H1 (cell line): ENCODE data around the gene ARHGAP26. TPM values are rescaled to one million over a fixed set of nuclear protein-coding genes. Genes with fewer than 3 reads are reported as not detected.

Experiments used
- CTCF ChIA-PET: fragments of 300-600 bp; sonication (Branson Sonifier 250); formaldehyde crosslinking; loops from one replicate; lab custom pipeline; 2021; ENCODE audit not compliant: partially characterized antibody; lab: Charles Lee
- POLR2A ChIA-PET: fragments of 300-600 bp; sonication (Branson Sonifier 250); formaldehyde crosslinking; loops from one replicate; lab custom pipeline; 2021; ENCODE audit warnings: inconsistent platforms; ENCODE audit not compliant: partially characterized antibody; lab: Charles Lee
- DNase-seq, 2 experiments: peaks; one replicate each; pipeline versions ENCODE4 v3.0.0 to v3.0.0-alpha.2; 2010 to 2022; ENCODE audit warnings: low spot score in 2 of 2, low read depth in 1 of 2, mixed read lengths in 1 of 2
- FAIRE-seq: peaks from 2 replicates; lab custom pipeline; 2011; peaks lifted over from hg19 to GRCh38; lab: Jason Lieb, UNC
- H2AFZ ChIP-seq: 2 replicates; pipeline ENCODE4 v1.8.1; 2012; ENCODE audit warnings: low read length, inconsistent platforms
- H2AK5ac ChIP-seq: 2 replicates; pipeline ENCODE4 v1.6.1; 2013; ENCODE audit warnings: low read depth, low read length
- H2BK120ac ChIP-seq: replicated peaks from 2 replicates; pipeline ENCODE3; 2013; ENCODE audit warnings: low read depth, low read length, inconsistent platforms
- H2BK12ac ChIP-seq: 2 replicates; pipeline ENCODE4 v1.6.1; 2013; ENCODE audit warnings: low read depth, low read length
- H2BK15ac ChIP-seq: 2 replicates; pipeline ENCODE4 v1.6.1; 2013; ENCODE audit warnings: low read length
- H2BK20ac ChIP-seq: 2 replicates; pipeline ENCODE4 v1.6.1; 2013; ENCODE audit warnings: low read length
- H2BK5ac ChIP-seq: 2 replicates; pipeline ENCODE4 v1.6.1; 2013; ENCODE audit warnings: low read depth, low read length
- H3K14ac ChIP-seq: 2 replicates; pipeline ENCODE4 v1.6.1; 2013; ENCODE audit warnings: inconsistent platforms; ENCODE audit not compliant: insufficient read length
- H3K18ac ChIP-seq: 2 replicates; pipeline ENCODE4 v1.6.1; 2013; ENCODE audit warnings: low read length; ENCODE audit errors: extremely low read depth
- H3K23ac ChIP-seq: 2 replicates; pipeline ENCODE4 v1.6.1; 2013; ENCODE audit warnings: inconsistent platforms; ENCODE audit not compliant: insufficient read length
- H3K23me2 ChIP-seq: 2 replicates; pipeline ENCODE4 v1.6.1; 2013; ENCODE audit warnings: low read depth, low read length
- H3K27ac ChIP-seq: 2 replicates; pipeline ENCODE4 v1.6.1; 2011; ENCODE audit warnings: low read depth, low read length, inconsistent platforms
- H3K27me3 ChIP-seq, 4 experiments: replicated peaks in 1 of 4; 1 replicate in 1 of 4; 2 replicates in 3 of 4; pipeline versions ENCODE4 v1.6.1 to v1.8.1; 2011 to 2013; ENCODE audit warnings: low read length in 3 of 4, mild to moderate bottlenecking in 3 of 4, inconsistent platforms in 2 of 4, mixed read lengths in 2 of 4, moderate library complexity in 1 of 4; ENCODE audit not compliant: control insufficient read depth in 3 of 4, insufficient read depth in 3 of 4; ENCODE audit errors: extremely low read depth in 1 of 4
- H3K36me3 ChIP-seq, 4 experiments: 2 replicates each; pipeline versions ENCODE4 v1.6.1 to v1.8.1; 2011 to 2013; ENCODE audit warnings: mild to moderate bottlenecking in 4 of 4, low read length in 3 of 4, moderate library complexity in 2 of 4, control low read depth in 1 of 4, inconsistent platforms in 1 of 4; ENCODE audit not compliant: insufficient read depth in 4 of 4, control insufficient read depth in 2 of 4
- H3K4ac ChIP-seq: replicated peaks from 2 replicates; pipeline ENCODE3; 2013; ENCODE audit warnings: low read length, low read depth, mixed read lengths, inconsistent platforms; ENCODE audit not compliant: insufficient read length
- H3K4me1 ChIP-seq, 4 experiments: replicated peaks in 1 of 4; 1 replicate in 1 of 4; 2 replicates in 3 of 4; pipeline versions ENCODE4 v1.6.1 to v1.8.1; 2011 to 2013; ENCODE audit warnings: low read length in 3 of 4, inconsistent platforms in 2 of 4, mixed read lengths in 1 of 4; ENCODE audit not compliant: insufficient read depth in 4 of 4, control insufficient read depth in 3 of 4
- H3K4me2 ChIP-seq, 2 experiments: 2 replicates each; pipeline versions ENCODE4 v1.6.1 to v1.8.1; 2011 to 2013; ENCODE audit warnings: low read depth in 2 of 2, low read length in 2 of 2, control low read depth in 1 of 2, inconsistent platforms in 1 of 2, mild to moderate bottlenecking in 1 of 2; ENCODE audit not compliant: insufficient read depth in 1 of 2
- H3K4me3 ChIP-seq, 4 experiments: fragments of 200-600, 300-600 bp in 1 of 4; sonication (generic), shearing (Covaris generic), sonication (Bioruptor Twin) in 1 of 4; 2 replicates each; pipeline versions ENCODE4 v1.5.1 to v1.8.1; 2011 to 2016; ENCODE audit warnings: low read length in 4 of 4, low read depth in 3 of 4, control low read depth in 2 of 4, inconsistent platforms in 2 of 4, mild to moderate bottlenecking in 2 of 4, mixed read lengths in 1 of 4, moderate library complexity in 1 of 4; ENCODE audit not compliant: insufficient read depth in 2 of 4; ENCODE audit errors: extremely low read depth in 1 of 4
- H3K56ac ChIP-seq: replicated peaks from 2 replicates; pipeline ENCODE3; 2013; ENCODE audit warnings: low read depth, mild to moderate bottlenecking, mixed read lengths, low read length, inconsistent platforms; ENCODE audit not compliant: insufficient read length
- H3K79me1 ChIP-seq: 2 replicates; pipeline ENCODE4 v1.6.1; 2013; ENCODE audit warnings: low read depth, low read length, control low read depth
- H3K79me2 ChIP-seq, 2 experiments: 2 replicates each; pipeline versions ENCODE4 v1.6.1 to v1.8.1; 2012 to 2013; ENCODE audit warnings: low read length in 2 of 2, mild to moderate bottlenecking in 2 of 2, inconsistent platforms in 1 of 2; ENCODE audit not compliant: insufficient read depth in 2 of 2, control insufficient read depth in 1 of 2
- H3K9ac ChIP-seq, 4 experiments: replicated peaks in 1 of 4; 1 replicate in 1 of 4; 2 replicates in 3 of 4; pipeline versions ENCODE4 v1.6.1 to v1.8.1; 2011 to 2013; ENCODE audit warnings: low read depth in 3 of 4, low read length in 3 of 4, control low read depth in 2 of 4, mild to moderate bottlenecking in 2 of 4, moderate library complexity in 2 of 4, inconsistent platforms in 1 of 4; ENCODE audit errors: extremely low read depth in 1 of 4
- H3K9me3 ChIP-seq, 2 experiments: 2 replicates each; pipeline versions ENCODE4 v1.6.1 to v1.8.1; 2012 to 2013; ENCODE audit warnings: mild to moderate bottlenecking in 2 of 2, moderate library complexity in 2 of 2, control low read depth in 1 of 2, inconsistent platforms in 1 of 2, low read depth in 1 of 2, low read length in 1 of 2, mixed read lengths in 1 of 2; ENCODE audit not compliant: insufficient read depth in 2 of 2
- H4K20me1 ChIP-seq, 2 experiments: replicated peaks in 1 of 2; 2 replicates each; pipeline versions ENCODE3 to v1.8.1; 2011 to 2013; ENCODE audit warnings: inconsistent platforms in 2 of 2, low read length in 2 of 2, mild to moderate bottlenecking in 1 of 2; ENCODE audit not compliant: insufficient read depth in 2 of 2, control insufficient read depth in 1 of 2
- H4K5ac ChIP-seq: 2 replicates; pipeline ENCODE4 v1.6.1; 2013; ENCODE audit warnings: low read length, low read depth, mixed read lengths, inconsistent platforms; ENCODE audit not compliant: insufficient read length
- H4K8ac ChIP-seq: 2 replicates; pipeline ENCODE4 v1.8.0; 2013; ENCODE audit warnings: mild to moderate bottlenecking, moderate library complexity, low read length, inconsistent platforms; ENCODE audit not compliant: insufficient read depth; ENCODE audit errors: extremely low read depth
- H4K91ac ChIP-seq: replicated peaks from 2 replicates; pipeline ENCODE3; 2013; ENCODE audit warnings: low read length, mixed read lengths, inconsistent platforms; ENCODE audit not compliant: insufficient read length
- ASH2L ChIP-seq: fragments of 200-600, 300-600 bp; sonication (generic); IDR thresholded peaks from one replicate; pipeline ENCODE4 v1.7.1; 2017; ENCODE audit warnings: low read length
- BACH1 ChIP-seq: IDR thresholded peaks from 2 replicates; pipeline ENCODE4 v1.6.1; 2012; ENCODE audit warnings: low read length, improper control_type of control experiment
- BRCA1 ChIP-seq: IDR thresholded peaks from 2 replicates; pipeline ENCODE4 v1.6.1; 2012; ENCODE audit warnings: low read depth, low read length, improper control_type of control experiment
- EZH2 ChIP-seq: fragments of 200-600 bp; sonication (generic); IDR thresholded peaks from 2 replicates; pipeline ENCODE4 v1.7.1; 2012; ENCODE audit warnings: low read depth, mild to moderate bottlenecking, moderate library complexity, low read length, inconsistent platforms; ENCODE audit not compliant: severe bottlenecking
- GTF2F1 ChIP-seq: IDR thresholded peaks from 2 replicates; pipeline ENCODE4 v1.6.1; 2012; ENCODE audit warnings: low read depth, low read length, improper control_type of control experiment, borderline replicate concordance
- HDAC6 ChIP-seq: IDR thresholded peaks from one replicate; pipeline ENCODE4 v1.7.1; 2012; ENCODE audit warnings: low read depth, mild to moderate bottlenecking, inconsistent platforms, low read length, moderate library complexity
- NANOG ChIP-seq: IDR thresholded peaks from 2 replicates; pipeline ENCODE4 v1.6.1; 2011; ENCODE audit warnings: low read length, low read depth, mild to moderate bottlenecking, inconsistent platforms; ENCODE audit not compliant: insufficient read depth, poor library complexity, severe bottlenecking
- RNF2 ChIP-seq: fragments of 200-900, 300-1000 bp; sonication (generic); IDR thresholded peaks from 2 replicates; pipeline ENCODE4 v1.7.1; 2016; ENCODE audit warnings: borderline replicate concordance, low read depth, mild to moderate bottlenecking, antibody characterized with exemption, low read length; ENCODE audit not compliant: poor library complexity, severe bottlenecking; ENCODE audit errors: missing control alignments
- SIX5 ChIP-seq: IDR thresholded peaks from 2 replicates; pipeline ENCODE4 v1.6.1; 2011; ENCODE audit warnings: mild to moderate bottlenecking, low read depth, low read length
- WGBS, 2 experiments: shearing (Covaris generic) in 1 of 2; methylation state at CpG; one replicate each; pipeline versions ENCODE4 v1.1.6 to v1.1.7; 2013 to 2015; ENCODE audit warnings: low lambda C conversion rate in 2 of 2, mixed read lengths in 2 of 2, inconsistent platforms in 1 of 2, low coverage in 1 of 2, missing lambda C conversion rate in 1 of 2; ENCODE audit not compliant: insufficient replicate concordance in 2 of 2, insufficient coverage in 1 of 2, insufficient read length in 1 of 2; ENCODE audit errors: extremely low coverage in 1 of 2, missing lambda C conversion rate in 1 of 2; 5-methylcytosine and 5-hydroxymethylcytosine counted together
- polyA plus RNA-seq, 7 experiments: library from polyadenylated mRNA; depleted of rRNA in 3 of 7; stranded (reverse) in 5 of 7; unstranded in 2 of 7; fragments of >200 nt in 5 of 7; fragments of 200-250 nt in 2 of 7; gene quantifications; 1 replicate in 5 of 7; 2 replicates in 1 of 7; 4 replicates in 1 of 7; pipeline versions ENCODE4 v1.2.1 to v1.2.3, GENCODE V29; 2011 to 2013; ENCODE audit warnings: missing spikeins in 2 of 7, mixed read lengths in 2 of 7
- total RNA-seq: library from RNA; stranded (reverse); fragmentation: NEBNext Ultra II Directional; extraction: Animal tissue kit (Norgen Biotek cat#: 25700); gene quantifications from 2 replicates; pipeline ENCODE4 v1.2.1, GENCODE V29; 2021
- TF ChIP-seq, protein P1 (sequence below), 3 experiments: IDR thresholded peaks; 1 replicate in 2 of 3; 2 replicates in 1 of 3; pipeline versions ENCODE4 v1.5.1 to v1.6.1; 2011; ENCODE audit warnings: low read length in 3 of 3, mild to moderate bottlenecking in 3 of 3, inconsistent platforms in 2 of 3, low read depth in 1 of 3, moderate library complexity in 1 of 3; ENCODE audit not compliant: insufficient read depth in 1 of 3; ENCODE audit errors: control extremely low read depth in 1 of 3

ARHGAP26 gene
- total and polyA plus RNA-seq, 2 of the 8 experiments (the other 6 are each of a cell fraction or from before 2014, with no cell fraction given): 7.1 to 24.8 TPM

DNA sequence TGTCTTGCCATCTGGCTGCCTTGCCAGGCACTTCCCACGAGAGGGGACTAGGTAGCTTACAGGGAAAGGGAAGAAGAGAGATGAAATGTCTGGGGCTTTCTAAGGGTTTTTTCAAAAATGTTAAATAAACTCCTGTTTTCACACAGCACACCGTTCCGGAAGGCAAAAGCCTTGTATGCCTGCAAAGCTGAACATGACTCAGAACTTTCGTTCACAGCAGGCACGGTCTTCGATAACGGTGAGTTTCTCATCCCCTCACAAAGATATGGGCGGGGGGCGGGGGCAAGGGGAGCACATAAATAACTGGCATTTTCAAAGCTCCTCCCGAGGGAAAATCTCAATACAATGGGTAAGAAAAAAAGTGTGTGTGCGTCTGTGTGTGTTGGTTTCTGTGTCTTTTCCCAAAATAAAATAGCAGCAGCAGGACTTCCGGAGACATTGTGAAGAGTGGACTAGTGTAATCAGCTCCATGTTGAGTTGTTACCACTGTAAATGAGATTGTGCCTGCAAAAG lies 443.7 kb downstream of the ARHGAP26 start:
- no peak overlapping the region for H3K4me3 ChIP-seq
- no peak overlapping the region for H3K9ac ChIP-seq
- no peak overlapping the region for H3K4ac ChIP-seq
- H2AK5ac ChIP-seq: no peak overlapping the region
- H4K5ac ChIP-seq: no peak overlapping the region
- no peak for DNase-seq
- H2BK15ac ChIP-seq: no peak overlapping the region
- POLR2A ChIA-PET: interaction anchor here (0.6 to 1.1 kb wide), 2 partner anchors 56 to 212 kb away, joined by 3 read pairs; no protein-coding TSS in a partner anchor
- H3K23me2 ChIP-seq: no peaks in the 10 kb centered on the region
- H3K14ac ChIP-seq: no peak overlapping the region
- no peaks in the 10 kb centered on the region for H3K79me2 ChIP-seq
- no peak overlapping the region for H3K23ac ChIP-seq
- H3K79me1 ChIP-seq: no peaks in the 10 kb centered on the region
- no peak overlapping the region for H3K18ac ChIP-seq
- no peak overlapping the region for H3K56ac ChIP-seq
- no peak overlapping the region for H2BK20ac ChIP-seq
- WGBS, 2 experiments: 85% methylated on average over 12 of the region's 12 CpGs; no CpG with 5 or more reads in 1 of the 2 experiments
- no peak overlapping the region for H3K4me2 ChIP-seq
- no peaks in the 10 kb centered on the region; a peak in 1 of 8 replicates for H3K36me3 ChIP-seq
- no peaks in the 10 kb centered on the region for H3K9me3 ChIP-seq
- no peak overlapping the region for H3K27ac ChIP-seq
- no peak overlapping the region for H2BK12ac ChIP-seq
- FAIRE-seq: no peak
- no peaks in the 10 kb centered on the region for H3K27me3 ChIP-seq
- no peak overlapping the region for H2AFZ ChIP-seq
- CTCF ChIA-PET: interaction anchor here (1.0 to 2.1 kb wide), 6 partner anchors 9 to 465 kb away, joined by 3 to 6 read pairs (median 4); no protein-coding TSS in a partner anchor
- no peak overlapping the region for H2BK120ac ChIP-seq
- no peaks in the 10 kb centered on the region for H4K20me1 ChIP-seq
- H4K91ac ChIP-seq: no peak overlapping the region
- H4K8ac ChIP-seq: no peak overlapping the region
- peaks cover 0 to 14% (median 5%) of the 10 kb centered on the region in 4 experiments; a peak in 3 of 7 replicates for H3K4me1 ChIP-seq
- no peak overlapping the region for H2BK5ac ChIP-seq
- TF ChIP-seq, protein P1, sequence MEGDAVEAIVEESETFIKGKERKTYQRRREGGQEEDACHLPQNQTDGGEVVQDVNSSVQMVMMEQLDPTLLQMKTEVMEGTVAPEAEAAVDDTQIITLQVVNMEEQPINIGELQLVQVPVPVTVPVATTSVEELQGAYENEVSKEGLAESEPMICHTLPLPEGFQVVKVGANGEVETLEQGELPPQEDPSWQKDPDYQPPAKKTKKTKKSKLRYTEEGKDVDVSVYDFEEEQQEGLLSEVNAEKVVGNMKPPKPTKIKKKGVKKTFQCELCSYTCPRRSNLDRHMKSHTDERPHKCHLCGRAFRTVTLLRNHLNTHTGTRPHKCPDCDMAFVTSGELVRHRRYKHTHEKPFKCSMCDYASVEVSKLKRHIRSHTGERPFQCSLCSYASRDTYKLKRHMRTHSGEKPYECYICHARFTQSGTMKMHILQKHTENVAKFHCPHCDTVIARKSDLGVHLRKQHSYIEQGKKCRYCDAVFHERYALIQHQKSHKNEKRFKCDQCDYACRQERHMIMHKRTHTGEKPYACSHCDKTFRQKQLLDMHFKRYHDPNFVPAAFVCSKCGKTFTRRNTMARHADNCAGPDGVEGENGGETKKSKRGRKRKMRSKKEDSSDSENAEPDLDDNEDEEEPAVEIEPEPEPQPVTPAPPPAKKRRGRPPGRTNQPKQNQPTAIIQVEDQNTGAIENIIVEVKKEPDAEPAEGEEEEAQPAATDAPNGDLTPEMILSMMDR (IDR thresholded peaks at IDR 0.05; ENCODE audit: control extremely low read depth in 1 of 3, insufficient read depth in 1 of 3, low read depth in 1 of 3, low read length in 3 of 3): no peak
- TF ChIP-seq RNF2 (no peak), BRCA1 (no peak), HDAC6 (no peak), NANOG (no peak), GTF2F1 (no peak), BACH1 (no peak), ASH2L (no peak), SIX5 (no peak), EZH2 (no peak)
